OCI-LY3 (cell line): ENCODE data around the gene C8G.
A peak's percentile ranks its signal among the peaks of the same experiment; 100 is the strongest.

ENCODE experiments used
- H2AFZ ChIP-seq: fragments of 200-600, 300-600 bp; shearing (Covaris generic); 2 replicates; pipeline ENCODE4 v1.6.0; 2014; ENCODE audit warnings: antibody characterized with exemption, low read depth, low read length
- H3K27ac ChIP-seq: fragments of 200-600, 300-600 bp; sonication (generic); 2 replicates; pipeline ENCODE4 v1.5.1; 2014; ENCODE audit warnings: mild to moderate bottlenecking, low read length, moderate library complexity, mixed read lengths
- H3K27me3 ChIP-seq: fragments of 200-600, 300-600 bp; sonication (generic); 2 replicates; pipeline ENCODE4 v1.6.1; 2014; ENCODE audit warnings: low read depth, low read length, mixed read lengths
- H3K36me3 ChIP-seq: fragments of 200-600, 300-600 bp; sonication (generic); replicated peaks from 2 replicates; pipeline ENCODE3; 2014; ENCODE audit warnings: low read depth, low read length, mixed read lengths
- H3K4me1 ChIP-seq: fragments of 300-600, 200-600 bp; sonication (generic); 2 replicates; pipeline ENCODE4 v1.6.1; 2014; ENCODE audit warnings: low read length, mixed read lengths
- H3K4me2 ChIP-seq: fragments of 200-600, 300-600 bp; sonication (generic); 2 replicates; pipeline ENCODE4 v1.6.1; 2014; ENCODE audit warnings: low read length, mixed read lengths
- H3K4me3 ChIP-seq: fragments of 300-600, 200-600 bp; sonication (generic); 2 replicates; pipeline ENCODE4 v1.5.1; 2014; ENCODE audit warnings: antibody characterized with exemption, mild to moderate bottlenecking, low read length, moderate library complexity
- H3K79me2 ChIP-seq: fragments of 300-600, 200-600 bp; shearing (Covaris generic); 2 replicates; pipeline ENCODE4 v1.6.1; 2014; ENCODE audit warnings: mild to moderate bottlenecking, low read length, mixed read lengths
- H3K9ac ChIP-seq: fragments of 300-600, 200-600 bp; shearing (Covaris generic); 2 replicates; pipeline ENCODE4 v1.6.0; 2014; ENCODE audit warnings: mild to moderate bottlenecking, low read length, moderate library complexity
- H3K9me3 ChIP-seq: fragments of 200-600, 300-600 bp; shearing (Covaris generic); 2 replicates; pipeline ENCODE4 v1.6.1; 2014; ENCODE audit warnings: low read length, mixed read lengths; ENCODE audit not compliant: insufficient read depth
- H4K20me1 ChIP-seq: fragments of 200-600, 300-600 bp; sonication (generic); 2 replicates; pipeline ENCODE4 v1.6.1; 2016; ENCODE audit warnings: low read length, mixed read lengths; ENCODE audit not compliant: insufficient read depth
- EZH2phosphoT487 ChIP-seq: fragments of 200-600 bp; shearing (Covaris generic); IDR thresholded peaks from 2 replicates; pipeline ENCODE4 v1.6.1; 2018; ENCODE audit warnings: antibody characterized with exemption, mixed run types, low read depth
- TF ChIP-seq, protein P1 (sequence below): fragments of 200-600, 300-600 bp; sonication (generic); IDR thresholded peaks from 2 replicates; pipeline ENCODE4 v1.5.1; 2014; ENCODE audit warnings: antibody characterized with exemption, low read length, low read depth

C8G gene

DNA sequence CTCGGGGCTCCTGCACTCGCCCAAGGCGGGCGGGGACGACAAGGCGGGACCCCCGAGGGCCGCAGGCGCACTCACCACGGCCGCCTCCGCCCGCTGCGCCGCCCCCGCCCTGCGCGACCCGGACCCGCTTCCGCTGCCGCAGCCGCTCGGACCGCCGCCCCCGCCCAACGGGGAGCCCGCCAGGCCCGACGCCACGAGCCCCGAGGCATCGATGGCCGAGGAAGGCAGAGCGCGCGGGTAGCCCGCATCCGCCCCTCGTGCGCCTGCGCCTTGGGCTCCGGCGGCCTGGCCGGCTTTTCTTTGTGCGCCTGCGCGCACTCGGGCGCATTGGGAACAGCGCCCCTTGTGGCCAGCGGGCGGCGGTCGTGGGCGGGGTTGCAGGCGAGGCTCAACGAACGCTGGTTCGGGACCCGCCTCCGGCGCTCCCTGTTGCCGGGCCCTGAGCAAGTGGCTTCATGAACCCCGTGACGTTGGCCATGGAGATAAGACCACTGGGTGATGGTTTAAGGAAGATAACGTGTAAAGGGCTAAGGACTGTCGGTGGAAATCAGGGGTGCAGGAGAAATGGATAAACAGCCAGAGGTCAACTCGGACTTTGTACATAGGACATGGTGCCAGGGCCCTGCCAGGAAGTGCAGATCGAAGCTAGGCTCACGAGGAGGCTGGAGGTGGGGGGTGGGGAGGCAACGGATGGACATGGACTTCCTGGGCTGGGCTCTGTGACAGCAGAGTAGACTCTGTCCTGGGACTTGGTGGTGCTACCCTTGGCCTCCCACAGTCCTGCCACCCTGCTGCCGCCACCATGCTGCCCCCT lies at the start of gene C8G, which contains the start of gene FBXW5:
TSS of gene C8G (plus strand) at position 725 of the 814 bp plus-strand sequence. CDS start at position 803, 78 bp downstream.
TSS of gene FBXW5 (minus strand) at position 220 of the 814 bp plus-strand sequence. CDS start 655 bp downstream, outside the sequence.
- Histone ChIP-seq H3K79me2 (peaks cover 18% of the 10 kb centered on the region), H3K9me3 (no peaks in the 10 kb centered on the region), H3K4me3 (peak within 1 kb of the TSS; percentile 96), H3K27me3 (no peaks in the 10 kb centered on the region), H3K36me3 (peaks cover 26% of the 10 kb centered on the region), H3K27ac (peak within 1 kb of the TSS; percentile 56), H3K4me1 (peaks cover 28% of the 10 kb centered on the region), H2AFZ (peak within 1 kb of the TSS; percentile 36; the same call in 1 of the 2 replicates), H3K9ac (peak within 1 kb of the TSS; percentile 83), H4K20me1 (no peaks in the 10 kb centered on the region), H3K4me2 (peak within 1 kb of the TSS; percentile 83)
- TF ChIP-seq EZH2phosphoT487, result no peak
- TF ChIP-seq, protein P1, sequence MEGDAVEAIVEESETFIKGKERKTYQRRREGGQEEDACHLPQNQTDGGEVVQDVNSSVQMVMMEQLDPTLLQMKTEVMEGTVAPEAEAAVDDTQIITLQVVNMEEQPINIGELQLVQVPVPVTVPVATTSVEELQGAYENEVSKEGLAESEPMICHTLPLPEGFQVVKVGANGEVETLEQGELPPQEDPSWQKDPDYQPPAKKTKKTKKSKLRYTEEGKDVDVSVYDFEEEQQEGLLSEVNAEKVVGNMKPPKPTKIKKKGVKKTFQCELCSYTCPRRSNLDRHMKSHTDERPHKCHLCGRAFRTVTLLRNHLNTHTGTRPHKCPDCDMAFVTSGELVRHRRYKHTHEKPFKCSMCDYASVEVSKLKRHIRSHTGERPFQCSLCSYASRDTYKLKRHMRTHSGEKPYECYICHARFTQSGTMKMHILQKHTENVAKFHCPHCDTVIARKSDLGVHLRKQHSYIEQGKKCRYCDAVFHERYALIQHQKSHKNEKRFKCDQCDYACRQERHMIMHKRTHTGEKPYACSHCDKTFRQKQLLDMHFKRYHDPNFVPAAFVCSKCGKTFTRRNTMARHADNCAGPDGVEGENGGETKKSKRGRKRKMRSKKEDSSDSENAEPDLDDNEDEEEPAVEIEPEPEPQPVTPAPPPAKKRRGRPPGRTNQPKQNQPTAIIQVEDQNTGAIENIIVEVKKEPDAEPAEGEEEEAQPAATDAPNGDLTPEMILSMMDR, result peak; percentile 82

DNA sequence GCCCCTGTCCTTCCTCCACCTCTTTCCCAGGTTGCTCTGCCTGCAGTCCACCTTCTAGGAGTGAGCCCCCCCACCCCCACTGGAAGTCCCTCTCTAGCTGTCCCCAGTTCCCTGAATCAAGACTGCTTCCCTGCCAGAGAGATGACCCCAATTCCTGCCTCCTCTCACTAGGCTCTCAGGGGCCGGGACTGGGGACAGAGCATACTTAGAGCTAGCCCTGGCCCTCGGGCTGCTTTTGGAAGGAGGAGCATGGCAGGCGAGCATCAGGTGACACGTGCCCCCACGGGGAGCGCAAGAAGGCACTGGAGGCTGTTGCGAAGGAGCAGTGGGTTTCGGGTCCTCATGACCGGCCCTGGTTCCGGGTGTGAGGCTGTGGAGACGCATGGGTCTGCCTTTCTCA lies 49.0 kb upstream of the C8G start:
- Histone ChIP-seq H4K20me1 (peaks cover 61% of the 10 kb centered on the region), H3K79me2 (peaks cover 72% of the 10 kb centered on the region), H3K36me3 (peaks cover 37% of the 10 kb centered on the region), H3K27me3 (no peaks in the 10 kb centered on the region), H3K4me2 (no peak overlapping the region), H3K27ac (no peak overlapping the region), H3K9ac (no peak overlapping the region), H3K4me3 (no peak overlapping the region), H3K9me3 (no peaks in the 10 kb centered on the region), H2AFZ (no peak overlapping the region), H3K4me1 (peaks cover 32% of the 10 kb centered on the region)
- TF ChIP-seq, protein P1, result no peak
- no peak for TF ChIP-seq EZH2phosphoT487

DNA sequence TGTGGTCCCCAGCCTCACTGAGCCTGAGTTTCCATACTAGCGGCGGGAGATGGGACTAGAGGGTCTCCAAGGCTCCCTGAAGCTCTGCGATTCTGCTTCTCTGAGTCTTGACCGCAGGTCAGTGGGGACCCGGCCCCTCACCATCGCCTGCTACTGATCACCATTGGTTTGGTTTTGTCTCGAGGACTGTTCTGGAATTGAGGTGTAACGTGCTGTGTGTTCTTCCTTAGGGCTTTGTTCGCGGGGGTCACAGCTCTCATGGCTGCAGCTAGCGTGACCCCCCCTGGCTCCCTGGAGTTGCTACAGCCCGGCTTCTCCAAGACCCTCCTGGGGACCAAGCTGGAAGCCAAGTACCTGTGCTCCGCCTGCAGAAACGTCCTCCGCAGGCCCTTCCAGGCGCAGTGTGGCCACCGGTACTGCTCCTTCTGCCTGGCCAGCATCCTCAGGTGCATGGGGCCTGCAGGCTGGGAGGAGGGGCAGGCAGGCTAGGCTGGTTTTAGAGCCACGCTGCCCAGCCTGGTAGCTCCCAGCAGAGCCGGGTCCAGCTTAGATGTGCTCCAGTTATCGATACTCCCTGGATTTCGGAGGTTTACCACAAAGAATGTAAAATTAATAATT lies 46.5 kb upstream of the C8G start:
- no peak overlapping the region for H2AFZ ChIP-seq
- peaks cover 38% of the 10 kb centered on the region for H3K36me3 ChIP-seq
- H3K4me2 ChIP-seq, result no peak overlapping the region
- H3K4me3 ChIP-seq, result no peak overlapping the region
- no peaks in the 10 kb centered on the region for H3K9me3 ChIP-seq
- H3K27ac ChIP-seq, result no peak overlapping the region
- TF ChIP-seq EZH2phosphoT487, result no peak
- TF ChIP-seq, protein P1, result no peak
- peaks cover 56% of the 10 kb centered on the region for H3K4me1 ChIP-seq
- peaks cover 47% of the 10 kb centered on the region for H4K20me1 ChIP-seq
- H3K9ac ChIP-seq, result no peak overlapping the region
- peaks cover 53% of the 10 kb centered on the region for H3K79me2 ChIP-seq
- H3K27me3 ChIP-seq, result no peaks in the 10 kb centered on the region

DNA sequence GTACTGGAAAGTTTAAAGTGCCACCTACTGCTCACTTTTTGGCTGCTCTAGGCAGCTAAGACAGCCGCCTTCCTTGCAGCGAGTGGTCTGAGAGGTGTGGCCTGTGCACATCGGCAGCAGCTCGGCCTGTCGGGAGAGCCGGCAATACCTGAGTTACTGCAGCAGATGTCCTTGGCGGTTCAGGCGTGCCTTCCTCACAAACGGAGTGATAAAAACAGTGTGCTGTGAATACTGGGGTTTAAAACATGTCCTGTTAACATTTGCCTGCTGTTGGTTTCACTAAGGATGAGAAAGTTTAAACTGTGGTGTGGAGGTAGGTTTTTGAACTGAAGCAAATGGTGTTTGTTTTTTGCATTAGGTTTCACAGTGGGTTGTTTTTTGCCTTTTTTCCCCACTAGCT lies 45.8 kb upstream of the C8G start:
- Histone ChIP-seq H3K9me3 (no peaks in the 10 kb centered on the region), H2AFZ (no peak overlapping the region), H3K79me2 (peaks cover 48% of the 10 kb centered on the region), H3K4me2 (peak overlapping the region; percentile 14; the same call in 1 of the 2 replicates), H4K20me1 (peaks cover 44% of the 10 kb centered on the region), H3K36me3 (peaks cover 37% of the 10 kb centered on the region), H3K9ac (no peak overlapping the region), H3K27me3 (no peaks in the 10 kb centered on the region), H3K4me1 (peaks cover 56% of the 10 kb centered on the region), H3K27ac (peak overlapping the region; percentile 17; the same call in 1 of the 2 replicates), H3K4me3 (no peak overlapping the region)
- no peak for TF ChIP-seq EZH2phosphoT487
- TF ChIP-seq, protein P1, result peak; percentile 18; the same call in 1 of the 2 replicates
